HG02840 (cell line): ENCODE data around the gene SLIT1.

ENCODE experiments used
- ATAC-seq: cut with Tn5 transposase; IDR thresholded peaks from one replicate; pipeline ENCODE4 v1.9.1; 2021; ENCODE audit warnings: mild to moderate bottlenecking, moderate library complexity, moderate number of reproducible peaks; ENCODE audit not compliant: unreplicated experiment, low FRiP score

Gene SLIT1

DNA sequence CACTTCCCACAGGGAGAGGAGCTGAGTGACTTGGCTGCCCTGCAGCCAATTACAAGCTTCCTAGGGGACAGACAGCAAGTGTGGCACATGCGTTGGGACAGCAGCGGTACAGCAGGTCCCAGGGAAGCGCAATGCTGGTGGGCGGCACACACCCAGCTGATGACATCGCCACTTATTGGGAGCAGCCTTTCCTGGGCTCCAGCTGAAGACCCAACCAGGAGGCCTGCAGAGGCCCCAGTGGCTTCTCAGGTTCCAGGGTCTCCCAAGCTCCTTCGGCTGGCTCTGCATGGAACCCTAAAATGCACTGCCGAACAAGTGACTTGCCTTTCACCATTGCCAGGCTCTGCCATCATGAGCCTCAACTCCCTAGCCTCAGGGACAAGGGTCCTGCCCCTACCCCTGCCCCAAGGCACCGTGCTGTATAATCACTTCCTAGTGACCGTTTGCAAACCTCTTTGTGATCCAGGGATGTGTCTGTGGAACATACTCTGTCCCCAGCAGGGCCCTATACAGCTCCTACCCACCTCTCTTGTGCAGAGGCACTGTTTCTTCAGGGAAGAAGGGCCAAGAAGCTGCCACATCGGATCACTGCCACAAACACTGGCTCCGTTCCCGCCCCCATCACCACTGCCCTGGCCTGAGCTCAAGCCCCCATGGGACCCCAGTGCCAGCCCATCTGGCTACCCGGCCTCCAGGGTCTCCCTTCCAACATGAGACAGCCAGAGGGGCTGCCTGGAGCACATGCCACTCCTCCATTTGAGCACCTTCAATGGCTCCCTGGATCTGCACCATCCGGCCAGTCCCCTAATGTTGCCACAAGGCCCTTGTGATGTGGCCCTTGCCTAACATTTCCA is 19.3 kb upstream of the SLIT1 start:
- ATAC-seq = no peak

- no peak for ATAC-seq
Measured at GRCh38 chr10:97203220-97203619, 17.5 kb upstream of the SLIT1 start.

DNA sequence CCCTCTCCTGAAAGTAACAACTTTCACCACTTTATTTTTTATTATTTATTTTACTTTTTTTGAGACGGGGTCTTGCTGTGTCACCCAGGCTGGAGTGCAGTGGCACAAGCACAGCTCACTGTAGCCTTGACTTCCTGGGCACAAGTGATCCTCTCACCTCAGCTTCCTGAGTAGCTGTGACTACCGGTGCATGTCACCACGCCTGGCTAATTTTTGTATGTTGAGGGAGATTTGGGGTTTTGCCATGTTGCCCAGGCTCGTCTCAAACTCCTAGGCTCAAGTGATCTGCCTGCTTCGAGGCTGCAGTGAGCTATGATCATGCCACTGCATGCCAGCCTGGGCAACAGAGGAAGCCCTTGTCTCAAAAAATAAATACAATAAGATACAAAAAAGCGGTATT is 14.9 kb upstream of the SLIT1 start:
- ATAC-seq = no peak

DNA sequence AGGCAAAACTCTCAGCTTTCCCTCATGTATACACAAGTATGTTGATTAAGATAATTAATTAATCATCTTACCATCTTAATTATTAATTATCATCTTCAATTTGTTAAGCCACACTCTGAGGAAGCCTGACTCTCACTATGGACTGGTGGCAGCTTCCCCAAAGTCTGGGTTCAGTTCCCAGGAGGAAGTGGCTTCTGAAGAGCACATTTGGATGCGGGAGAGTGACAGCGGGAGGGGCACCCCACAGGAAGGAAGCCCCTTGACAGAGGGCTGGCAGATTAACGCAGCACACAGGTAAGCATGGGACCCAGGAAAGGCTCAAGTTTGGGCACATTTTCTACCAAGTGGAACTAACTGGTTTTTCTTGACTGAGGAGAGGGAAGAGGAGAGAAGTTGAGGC is 13.4 kb upstream of the SLIT1 start:
- no peak for ATAC-seq

GRCh38 chr10:97197030-97197500 is 11.3 kb upstream of the SLIT1 start:
- ATAC-seq = no peak

- ATAC-seq = no peak
Measured at GRCh38 chr10:97196223-97197029, 10.7 kb upstream of the SLIT1 start.

GRCh38 chr10:97195706-97196222 is 10.0 kb upstream of the SLIT1 start:
- ATAC-seq = no peak

GRCh38 chr10:97192952-97193435 is 7.2 kb upstream of the SLIT1 start:
- no peak for ATAC-seq

GRCh38 chr10:97190450-97190849 is 4.7 kb upstream of the SLIT1 start:
- ATAC-seq = no peak

GRCh38 chr10:97188261-97188711 is 2.5 kb upstream of the SLIT1 start:
- ATAC-seq = no peak

DNA sequence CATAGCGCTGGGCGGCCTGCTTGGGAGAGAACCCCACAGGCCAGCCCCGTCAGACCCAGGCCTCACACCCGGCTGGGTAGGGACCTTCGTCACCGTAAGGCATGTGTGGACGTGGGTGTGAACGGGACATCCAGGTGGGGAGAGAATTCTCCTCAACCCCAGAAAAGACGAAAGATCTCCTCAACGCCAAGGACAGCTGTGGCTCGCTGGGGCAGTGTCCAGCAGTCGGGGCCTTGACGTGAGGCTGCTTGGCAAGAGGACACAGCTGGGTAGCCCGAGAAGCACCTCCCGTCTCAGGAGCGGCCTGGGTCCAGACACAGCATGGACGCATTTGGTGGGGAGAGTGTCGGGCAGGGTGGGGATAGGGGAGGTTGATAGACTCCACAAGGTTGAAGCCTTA is 1.2 kb upstream of the SLIT1 start:
- ATAC-seq = no peak

- ATAC-seq = no peak
Measured at GRCh38 chr10:97184971-97185325, 811 bp downstream of the SLIT1 start.

DNA sequence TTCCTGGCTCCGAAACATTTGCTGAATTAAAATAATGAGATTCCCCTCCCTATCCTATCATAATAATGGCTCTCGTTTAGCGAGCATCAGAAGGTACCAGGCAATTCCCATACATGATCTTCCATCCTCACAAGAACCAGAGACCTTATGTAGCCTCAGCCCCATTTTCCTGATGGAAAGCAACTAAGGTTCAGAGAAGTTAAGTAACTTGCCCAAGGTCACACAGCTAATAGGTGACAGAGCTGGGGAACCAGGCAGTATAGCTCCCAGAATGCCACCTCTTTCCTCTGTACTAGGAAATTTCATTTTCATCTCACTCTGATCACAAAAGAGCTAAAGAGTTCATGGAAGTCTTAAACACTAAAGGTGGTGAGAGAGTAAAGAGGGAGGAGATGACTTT is 2.4 kb downstream of the SLIT1 start:
- ATAC-seq = no peak

DNA sequence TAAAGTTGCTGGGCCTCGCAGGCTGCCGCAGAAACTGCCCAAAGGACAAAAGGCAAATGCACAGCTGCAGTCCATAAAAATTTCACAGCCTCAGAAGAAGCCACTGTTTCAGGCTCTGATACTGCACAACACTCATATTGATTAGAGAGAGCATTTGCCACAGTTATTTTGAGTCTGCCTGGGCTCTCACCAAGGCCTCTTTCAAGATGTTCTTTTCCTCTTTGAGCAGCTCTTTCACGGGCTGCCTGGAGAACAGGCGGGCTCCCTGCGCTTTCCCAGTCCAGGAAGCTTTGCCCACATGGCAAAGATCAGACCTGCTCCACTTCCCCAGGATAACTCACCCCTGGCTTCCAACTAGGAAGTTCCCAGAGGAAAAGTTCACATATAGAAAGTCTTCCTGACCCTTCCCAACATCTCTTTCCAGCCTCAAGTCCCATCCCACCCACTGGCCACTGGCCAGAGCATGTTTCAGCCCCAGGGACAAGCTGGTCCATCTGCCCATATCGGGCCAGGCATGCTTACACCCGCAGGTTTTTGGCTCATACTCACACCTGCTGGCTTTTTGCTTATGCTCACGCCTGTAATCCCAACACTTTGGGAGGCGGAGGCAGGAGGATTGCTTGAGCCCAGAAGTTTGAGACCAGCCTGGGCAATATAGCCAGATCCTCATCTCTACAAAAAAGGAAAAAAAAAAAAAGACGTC is 3.3 kb downstream of the SLIT1 start:
- ATAC-seq = no peak

GRCh38 chr10:97180986-97181385 is 4.8 kb downstream of the SLIT1 start:
- no peak for ATAC-seq

- no peak for ATAC-seq
Measured at GRCh38 chr10:97180363-97180755, 5.4 kb downstream of the SLIT1 start.

DNA sequence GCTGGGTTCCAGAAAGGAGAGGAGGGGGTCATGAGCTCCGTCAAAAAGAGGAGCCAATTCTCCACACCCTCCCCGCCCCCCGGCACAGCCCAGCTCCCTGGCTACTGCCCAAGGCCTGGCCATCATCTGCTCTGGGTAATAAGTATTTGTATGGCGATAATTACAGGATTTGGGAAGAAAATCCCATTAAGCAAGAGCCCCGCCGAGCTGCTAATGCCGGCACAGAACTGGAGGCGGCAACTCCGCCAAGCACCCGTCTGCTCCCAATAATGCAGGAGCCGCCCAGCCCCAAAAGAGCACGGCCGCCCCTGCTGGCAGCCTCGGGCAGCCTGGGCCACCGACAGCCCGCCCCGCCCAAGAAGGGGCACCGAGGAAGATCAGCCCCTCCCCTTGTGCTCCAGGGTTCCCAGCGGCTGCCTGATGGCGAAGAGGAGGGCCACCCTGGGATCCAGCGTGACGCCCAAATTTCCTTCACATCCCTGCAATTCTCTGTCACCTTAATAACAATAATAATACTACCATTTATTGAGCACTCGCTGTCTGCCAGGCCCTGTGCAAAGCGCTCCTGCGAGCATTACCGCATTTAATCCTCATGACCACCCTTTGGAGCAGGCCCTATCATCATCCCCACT is 5.9 kb downstream of the SLIT1 start:
- ATAC-seq = no peak

- no peak for ATAC-seq
Measured at GRCh38 chr10:97179311-97179710, 6.4 kb downstream of the SLIT1 start.

GRCh38 chr10:97178074-97178473 is 7.7 kb downstream of the SLIT1 start:
- no peak for ATAC-seq

- no peak for ATAC-seq
Measured at GRCh38 chr10:97176226-97176625, 9.5 kb downstream of the SLIT1 start.
